Parathyroid adenoma (tissue), 2 donors: ENCODE results near the gene PRRG4.

ENCODE experiments used
- H2AFZ ChIP-seq: fragments of 300-600 bp; sonication (generic); one replicate; pipeline ENCODE4 v1.7.0; 2017; ENCODE audit warnings: antibody characterized with exemption, mild to moderate bottlenecking
- H3K27ac ChIP-seq: fragments of 300-600 bp; sonication (generic); one replicate; pipeline ENCODE4 v1.7.0; 2017
- H3K27me3 ChIP-seq: fragments of 300-600 bp; sonication (generic); one replicate; pipeline ENCODE4 v1.7.0; 2017; ENCODE audit warnings: low read length; ENCODE audit not compliant: control insufficient read depth, insufficient read depth
- H3K36me3 ChIP-seq: fragments of 300-600 bp; sonication (generic); one replicate; pipeline ENCODE4 v1.7.0; 2017; ENCODE audit warnings: low read length; ENCODE audit not compliant: control insufficient read depth, insufficient read depth
- H3K4me1 ChIP-seq: fragments of 300-600 bp; sonication (generic); one replicate; pipeline ENCODE4 v1.7.0; 2017; ENCODE audit warnings: control low read depth
- H3K4me2 ChIP-seq: fragments of 300-600 bp; sonication (generic); one replicate; pipeline ENCODE4 v1.7.0; 2017; ENCODE audit warnings: low read length
- H3K4me3 ChIP-seq: fragments of 300-600 bp; sonication (generic); one replicate; pipeline ENCODE4 v1.7.0; 2017; ENCODE audit warnings: low read depth, low read length
- H3K79me2 ChIP-seq: fragments of 300-600 bp; sonication (generic); one replicate; pipeline ENCODE4 v1.7.0; 2017; ENCODE audit warnings: control low read depth
- H3K9ac ChIP-seq: fragments of 300-600 bp; sonication (generic); one replicate; pipeline ENCODE4 v1.7.0; 2017; ENCODE audit warnings: mild to moderate bottlenecking
- H3K9me3 ChIP-seq: fragments of 300-600 bp; sonication (generic); one replicate; pipeline ENCODE4 v1.7.0; 2017; ENCODE audit warnings: low read length; ENCODE audit not compliant: control insufficient read depth
- TF ChIP-seq, protein P1 (sequence below): fragments of 300-600 bp; sonication (generic); IDR thresholded peaks from one replicate; pipeline ENCODE4 v1.7.0; 2017; ENCODE audit warnings: antibody characterized with exemption, mild to moderate bottlenecking
- donor health status: primary hyperparathyroidism.

Gene PRRG4

GRCh38 chr11:32790916-32791315, 38.8 kb upstream of the PRRG4 start:
- TF ChIP-seq, protein P1, sequence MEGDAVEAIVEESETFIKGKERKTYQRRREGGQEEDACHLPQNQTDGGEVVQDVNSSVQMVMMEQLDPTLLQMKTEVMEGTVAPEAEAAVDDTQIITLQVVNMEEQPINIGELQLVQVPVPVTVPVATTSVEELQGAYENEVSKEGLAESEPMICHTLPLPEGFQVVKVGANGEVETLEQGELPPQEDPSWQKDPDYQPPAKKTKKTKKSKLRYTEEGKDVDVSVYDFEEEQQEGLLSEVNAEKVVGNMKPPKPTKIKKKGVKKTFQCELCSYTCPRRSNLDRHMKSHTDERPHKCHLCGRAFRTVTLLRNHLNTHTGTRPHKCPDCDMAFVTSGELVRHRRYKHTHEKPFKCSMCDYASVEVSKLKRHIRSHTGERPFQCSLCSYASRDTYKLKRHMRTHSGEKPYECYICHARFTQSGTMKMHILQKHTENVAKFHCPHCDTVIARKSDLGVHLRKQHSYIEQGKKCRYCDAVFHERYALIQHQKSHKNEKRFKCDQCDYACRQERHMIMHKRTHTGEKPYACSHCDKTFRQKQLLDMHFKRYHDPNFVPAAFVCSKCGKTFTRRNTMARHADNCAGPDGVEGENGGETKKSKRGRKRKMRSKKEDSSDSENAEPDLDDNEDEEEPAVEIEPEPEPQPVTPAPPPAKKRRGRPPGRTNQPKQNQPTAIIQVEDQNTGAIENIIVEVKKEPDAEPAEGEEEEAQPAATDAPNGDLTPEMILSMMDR: no peak
- H3K4me1 ChIP-seq: no peaks in the 10 kb centered on the region
- no peaks in the 10 kb centered on the region for H3K27me3 ChIP-seq
- H3K27ac ChIP-seq: no peak overlapping the region
- H3K9me3 ChIP-seq: no peaks in the 10 kb centered on the region
- no peaks in the 10 kb centered on the region for H3K79me2 ChIP-seq
- no peak overlapping the region for H3K4me3 ChIP-seq
- H3K9ac ChIP-seq: no peak overlapping the region
- H3K4me2 ChIP-seq: no peak overlapping the region
- H3K36me3 ChIP-seq: no peaks in the 10 kb centered on the region
- no peak overlapping the region for H2AFZ ChIP-seq

DNA sequence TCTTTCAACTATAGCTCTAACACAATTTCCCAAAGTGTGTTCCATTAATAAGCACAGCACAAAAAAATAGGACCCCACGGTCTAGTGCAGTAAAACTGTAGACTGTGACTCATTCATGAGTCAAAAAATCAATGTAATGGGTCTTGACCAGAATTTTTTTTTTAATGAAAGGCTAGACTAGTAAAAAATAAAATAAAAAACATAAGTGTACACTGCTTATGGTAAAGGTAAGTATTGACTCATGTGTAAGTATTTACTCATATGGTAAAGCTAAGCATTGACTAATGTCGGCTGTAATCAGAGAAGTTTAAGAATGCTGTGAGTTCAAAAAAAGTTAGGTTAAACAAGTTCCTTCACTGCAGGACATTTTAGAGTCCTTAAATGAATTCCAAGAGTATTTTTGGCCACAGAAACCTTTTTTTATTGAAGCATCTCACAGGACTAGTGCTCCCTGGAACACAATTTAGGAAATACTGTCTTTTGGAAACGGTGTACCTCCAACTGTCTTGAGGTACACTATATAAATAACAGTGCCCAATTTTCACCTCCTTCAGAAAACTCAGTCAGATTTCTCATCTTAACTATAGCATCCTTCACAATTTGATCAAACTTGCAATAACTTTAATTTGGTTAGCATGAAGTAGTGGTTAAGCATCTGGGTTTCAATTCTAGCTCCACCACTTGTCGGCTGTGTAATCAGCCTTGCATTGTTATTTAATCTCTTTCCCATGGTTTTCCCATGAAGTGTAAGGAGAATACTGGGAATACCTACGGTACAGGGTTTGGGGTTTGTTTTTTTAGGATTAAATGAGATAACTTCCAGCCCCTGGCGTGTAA, 37.4 kb upstream of the PRRG4 start:
- Histone ChIP-seq H3K4me1 (no peaks in the 10 kb centered on the region), H3K36me3 (no peaks in the 10 kb centered on the region), H3K4me2 (peak overlapping the region; percentile 58), H3K9ac (no peak overlapping the region), H3K9me3 (no peaks in the 10 kb centered on the region), H2AFZ (no peak overlapping the region), H3K27ac (no peak overlapping the region), H3K79me2 (no peaks in the 10 kb centered on the region), H3K4me3 (no peak overlapping the region), H3K27me3 (no peaks in the 10 kb centered on the region)
- TF ChIP-seq, protein P1: no peak

GRCh38 chr11:32792948-32793475, 36.7 kb upstream of the PRRG4 start:
- Histone ChIP-seq H2AFZ (peak overlapping the region; percentile 64), H3K9ac (no peak overlapping the region), H3K4me1 (no peaks in the 10 kb centered on the region), H3K27me3 (no peaks in the 10 kb centered on the region), H3K36me3 (no peaks in the 10 kb centered on the region), H3K4me2 (peak overlapping the region; percentile 58), H3K79me2 (no peaks in the 10 kb centered on the region), H3K4me3 (no peak overlapping the region), H3K9me3 (no peaks in the 10 kb centered on the region), H3K27ac (no peak overlapping the region)
- TF ChIP-seq, protein P1: peak; percentile 56

DNA sequence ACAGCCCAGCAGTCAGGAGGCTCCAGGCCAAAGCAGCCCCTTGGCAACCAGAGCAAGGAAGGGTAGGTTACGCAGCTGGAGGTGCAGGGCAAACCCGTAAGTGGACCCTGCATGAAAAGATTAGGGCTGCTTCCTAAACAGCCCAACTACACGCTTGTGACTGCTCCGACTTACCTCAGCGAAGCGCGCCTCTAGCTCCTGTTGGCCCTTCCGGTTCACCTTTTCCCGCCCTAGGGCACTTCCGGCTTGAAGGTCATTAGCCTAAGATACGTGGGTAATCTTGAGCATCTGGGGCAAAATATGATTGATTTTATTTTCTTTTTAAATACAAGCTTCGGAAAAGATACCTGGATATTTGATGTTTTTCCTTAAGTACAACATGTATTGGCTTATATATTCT, 35.3 kb upstream of the PRRG4 start, which contains the start of gene CCDC73:
Gene CCDC73 (minus strand): TSS at position 224 of the 400 bp plus-strand sequence. CDS start 34,419 bp downstream, outside the sequence.
- Histone ChIP-seq H3K4me1 (no peaks in the 10 kb centered on the region), H3K36me3 (no peaks in the 10 kb centered on the region), H3K4me2 (no peak within 1 kb of the TSS), H2AFZ (no peak within 1 kb of the TSS), H3K4me3 (no peak within 1 kb of the TSS), H3K27me3 (no peaks in the 10 kb centered on the region), H3K79me2 (no peaks in the 10 kb centered on the region), H3K9ac (no peak within 1 kb of the TSS), H3K9me3 (no peaks in the 10 kb centered on the region), H3K27ac (no peak within 1 kb of the TSS)
- TF ChIP-seq, protein P1: no peak
